Stimulated activated CD4-positive, alpha-beta T cell treated with anti-CD3 and anti-CD28 coated beads, TNF-alpha, amount 100 ng/mL, for 48 hours (primary cell): Measurements from ENCODE around the gene RAB10.
"Not testable (repeated sequence)": the region's sequence is repeated elsewhere in the genome, so short reads cannot be mapped to it uniquely, and the experiment has no call there.

Experiments used
- DNase-seq, 3 donors: peaks; one replicate each; pipeline ENCODE4 v3.0.0-alpha.2; 2020; ENCODE audit warnings: low read depth in 3 of 3

RAB10 gene

DNA sequence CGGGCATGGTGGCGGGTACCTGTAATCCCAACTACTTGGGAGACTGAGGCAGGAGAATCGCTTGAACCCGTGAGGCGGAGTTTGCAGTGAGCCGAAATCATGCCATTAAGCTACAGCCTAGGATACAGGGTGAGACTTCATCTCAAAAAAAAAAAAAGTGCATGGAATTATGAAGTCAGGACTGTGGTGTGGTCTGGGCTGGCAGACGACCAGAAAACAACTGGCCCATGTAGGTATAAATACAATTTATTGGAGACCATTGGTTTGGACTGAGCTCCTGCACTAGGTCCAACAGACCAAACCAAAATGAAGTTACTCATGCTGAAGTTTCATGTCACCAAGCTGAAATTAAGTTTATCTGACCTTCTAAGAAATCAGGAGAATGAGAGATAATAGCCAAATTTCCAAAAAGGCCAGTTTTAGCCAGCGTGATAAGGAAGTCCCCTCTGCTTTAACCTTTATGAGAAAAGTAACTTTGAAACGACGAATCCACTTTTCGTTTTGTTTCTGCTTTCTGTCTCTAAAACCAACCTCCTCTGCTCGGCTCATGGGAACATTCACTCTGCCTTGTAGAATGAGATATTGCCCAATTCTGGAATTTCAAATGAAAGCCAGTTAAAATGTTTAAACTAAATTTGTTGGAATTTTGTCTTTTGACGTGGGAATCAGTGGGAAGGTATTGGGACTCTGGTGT lies 17.7 kb upstream of the RAB10 start:
- DNase-seq: no peak

GRCh38 chr2:26016706-26017045 lies 17.2 kb upstream of the RAB10 start:
- DNase-seq: not testable (repeated sequence)

DNA sequence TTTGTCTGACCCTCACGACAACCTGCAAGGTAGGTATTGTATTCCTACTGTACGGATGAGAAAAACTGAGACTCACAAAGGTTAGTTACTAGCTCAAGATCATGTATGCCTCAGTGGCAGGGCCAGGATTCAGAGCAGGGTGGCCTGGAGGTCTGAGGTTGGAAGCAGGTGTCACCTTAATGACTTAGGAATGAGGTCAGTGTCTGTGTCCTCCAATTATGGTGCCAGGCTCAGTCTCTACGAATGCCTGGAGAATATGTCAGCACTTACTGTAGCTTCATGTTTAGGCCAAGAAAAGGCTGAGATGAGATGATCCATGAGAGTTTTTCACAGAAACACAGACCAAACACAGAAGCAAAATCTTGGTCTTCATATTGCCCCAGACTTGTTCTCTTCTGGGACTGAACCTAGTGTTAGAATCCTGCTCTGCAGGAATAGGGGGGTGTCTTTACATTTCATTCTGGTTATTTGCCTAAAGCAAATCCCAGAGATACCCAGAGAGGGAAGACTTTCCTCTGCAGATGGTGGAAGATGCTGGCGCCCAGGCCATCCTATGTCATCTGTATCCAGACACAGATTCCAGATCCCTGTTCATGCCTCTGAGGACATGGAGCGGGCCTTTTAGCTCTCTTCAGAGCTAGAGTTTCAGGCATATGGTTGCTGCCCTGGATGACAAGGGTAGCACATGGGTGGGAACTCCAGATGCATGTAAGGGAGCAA lies 16.3 kb upstream of the RAB10 start:
- DNase-seq: no peak

DNA sequence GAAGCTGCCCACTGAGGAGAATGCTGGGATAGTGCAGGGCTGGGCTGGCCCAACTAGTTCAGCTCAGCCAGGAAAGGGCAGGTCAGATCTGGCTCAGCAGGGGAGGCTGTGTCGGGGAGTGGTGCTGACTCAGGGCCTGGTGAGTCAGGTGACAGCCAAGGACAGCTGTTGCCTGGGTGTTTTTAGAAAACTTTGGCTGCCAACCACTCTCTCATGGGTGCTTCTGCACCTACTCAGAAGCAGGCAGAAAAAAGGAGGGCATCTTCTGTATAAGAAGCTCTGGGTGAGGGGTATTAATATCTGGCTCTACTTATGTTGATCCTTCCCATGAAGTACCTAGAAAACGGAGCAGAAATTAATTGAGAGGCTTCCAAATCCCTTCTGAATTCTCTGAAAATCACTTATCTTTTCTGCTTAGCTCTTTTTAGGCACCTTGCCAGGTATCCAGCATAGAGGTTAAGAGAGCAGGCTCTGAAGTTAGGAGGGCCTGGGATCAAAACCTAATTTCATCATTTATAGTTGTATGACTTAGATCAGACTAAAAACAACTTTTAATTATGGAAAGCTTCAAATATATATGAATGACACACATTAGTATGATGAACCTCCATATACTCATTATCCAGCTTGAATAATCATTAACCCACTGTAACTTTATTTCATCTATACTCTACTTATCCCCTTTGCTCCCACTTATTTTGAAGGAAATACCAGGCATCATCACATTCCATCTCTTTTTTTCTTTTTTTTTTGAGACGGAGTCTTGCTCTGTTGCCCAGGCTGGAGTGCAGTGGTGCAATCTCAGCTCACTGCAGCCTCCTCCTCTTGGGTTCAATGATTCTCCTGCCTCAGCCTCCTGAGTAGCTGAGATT lies 15.5 kb upstream of the RAB10 start:
- peak in 2 of 3 donors; percentile 12 to 33 for DNase-seq

GRCh38 chr2:26020231-26020640 lies 13.6 kb upstream of the RAB10 start:
- DNase-seq: no peak

- no peak for DNase-seq
These were observed 9.6 kb upstream of the RAB10 start for GRCh38 chr2:26024260-26024659.

DNA sequence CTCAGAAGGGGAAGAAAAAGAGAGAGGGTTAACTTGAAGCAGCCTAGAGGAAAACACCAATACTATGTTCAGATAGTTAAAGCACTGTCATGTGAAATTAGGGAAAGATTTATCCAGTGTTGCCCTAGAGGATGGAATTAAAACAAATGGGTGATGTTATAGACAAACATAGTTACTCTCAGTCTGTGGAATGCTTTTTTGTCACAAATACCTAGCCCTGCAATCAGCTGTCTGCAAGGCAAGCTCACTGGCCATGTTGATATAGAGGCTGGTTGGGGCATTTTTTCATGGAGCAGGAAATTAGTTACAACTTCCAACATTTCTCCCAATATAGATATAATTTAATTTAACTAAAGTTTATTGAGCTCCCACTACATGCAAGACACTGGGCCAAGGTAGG lies 8.4 kb upstream of the RAB10 start:
- no peak for DNase-seq

DNA sequence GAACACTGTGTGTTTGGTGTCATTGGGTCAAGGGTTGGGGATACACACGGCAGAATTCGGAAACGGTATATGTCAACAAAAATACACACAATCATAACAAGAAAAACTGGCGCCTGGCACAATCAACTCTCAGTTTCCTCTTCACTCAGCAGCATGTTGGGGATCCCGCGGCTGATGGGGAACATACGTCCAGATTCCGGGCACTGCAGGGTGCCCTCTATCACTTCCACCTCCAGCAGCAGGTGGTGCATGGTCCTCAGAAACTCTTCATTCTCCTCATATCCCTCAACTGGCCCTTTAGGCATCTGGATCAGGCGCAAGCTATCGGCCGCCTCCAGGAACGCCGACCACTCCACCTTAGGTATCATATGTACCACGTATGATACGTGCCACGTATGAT lies 5.8 kb upstream of the RAB10 start:
- DNase-seq: not testable (repeated sequence)

DNA sequence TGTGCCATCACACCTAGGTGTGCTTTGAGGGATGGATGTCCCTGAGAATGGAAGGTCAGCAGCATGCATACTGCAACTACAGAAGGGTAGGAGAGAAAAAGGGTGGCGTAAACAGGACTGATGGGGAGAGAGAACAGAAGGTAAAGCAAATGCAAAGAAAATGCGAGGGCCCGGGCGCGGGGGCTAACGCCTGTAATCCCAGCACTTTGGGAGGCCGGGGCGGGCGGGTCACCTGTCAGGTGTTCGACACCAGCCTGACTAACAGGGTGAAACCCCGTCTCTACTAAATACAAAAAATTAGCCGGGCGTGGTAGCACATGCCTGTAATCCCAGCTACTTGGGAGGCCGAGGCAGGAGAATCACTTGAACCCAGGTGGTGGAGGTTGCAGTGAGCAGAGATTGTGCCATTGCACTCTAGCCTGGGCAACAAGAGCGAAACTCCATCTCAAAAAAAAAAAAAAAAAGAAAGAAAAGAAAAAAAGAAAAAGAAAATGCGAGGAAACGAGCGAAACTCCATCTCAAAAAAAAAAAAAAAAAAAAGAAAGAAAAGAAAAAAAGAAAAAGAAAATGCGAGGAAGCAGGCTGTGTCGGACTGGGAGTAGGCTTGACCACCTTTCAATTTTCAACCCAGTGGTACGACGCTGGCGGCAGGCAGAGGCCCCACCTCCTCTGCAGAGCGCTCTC lies 1.2 kb upstream of the RAB10 start:
- DNase-seq: not testable (repeated sequence)

DNA sequence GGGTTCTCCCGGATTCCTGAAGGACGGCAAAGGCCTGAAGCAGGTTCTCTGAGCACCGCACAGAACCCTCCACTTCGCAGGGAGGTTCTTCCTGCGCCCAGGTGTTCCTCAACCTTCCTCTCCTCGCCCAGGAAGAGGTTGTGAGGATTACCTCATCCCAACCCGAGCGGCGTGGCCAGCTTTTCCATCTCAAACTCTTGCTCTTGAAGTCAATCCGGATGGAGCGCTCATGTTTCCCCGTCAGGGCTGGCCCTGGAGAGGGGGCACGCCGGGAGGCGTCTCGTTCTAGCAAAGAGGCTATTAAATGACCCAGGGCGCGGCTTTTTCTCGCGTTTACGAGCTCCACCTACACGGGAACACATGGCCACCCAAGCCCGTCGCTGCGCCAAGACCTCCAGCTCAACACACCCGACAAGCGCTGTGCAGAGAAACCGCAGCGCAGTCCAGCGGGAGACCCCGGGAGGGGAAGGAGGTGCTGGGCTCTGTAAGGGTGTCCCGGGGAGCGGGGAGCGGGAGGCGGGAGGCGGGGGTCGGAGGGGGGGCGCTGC lies 540 bp upstream of the RAB10 start:
- peak in 1 of 3 donors; percentile 5 for DNase-seq

GRCh38 chr2:26034637-26034992 lies 731 bp downstream of the RAB10 start:
- no peak for DNase-seq

- DNase-seq: no peak
These were observed 1.3 kb downstream of the RAB10 start for GRCh38 chr2:26035090-26035743.

DNA sequence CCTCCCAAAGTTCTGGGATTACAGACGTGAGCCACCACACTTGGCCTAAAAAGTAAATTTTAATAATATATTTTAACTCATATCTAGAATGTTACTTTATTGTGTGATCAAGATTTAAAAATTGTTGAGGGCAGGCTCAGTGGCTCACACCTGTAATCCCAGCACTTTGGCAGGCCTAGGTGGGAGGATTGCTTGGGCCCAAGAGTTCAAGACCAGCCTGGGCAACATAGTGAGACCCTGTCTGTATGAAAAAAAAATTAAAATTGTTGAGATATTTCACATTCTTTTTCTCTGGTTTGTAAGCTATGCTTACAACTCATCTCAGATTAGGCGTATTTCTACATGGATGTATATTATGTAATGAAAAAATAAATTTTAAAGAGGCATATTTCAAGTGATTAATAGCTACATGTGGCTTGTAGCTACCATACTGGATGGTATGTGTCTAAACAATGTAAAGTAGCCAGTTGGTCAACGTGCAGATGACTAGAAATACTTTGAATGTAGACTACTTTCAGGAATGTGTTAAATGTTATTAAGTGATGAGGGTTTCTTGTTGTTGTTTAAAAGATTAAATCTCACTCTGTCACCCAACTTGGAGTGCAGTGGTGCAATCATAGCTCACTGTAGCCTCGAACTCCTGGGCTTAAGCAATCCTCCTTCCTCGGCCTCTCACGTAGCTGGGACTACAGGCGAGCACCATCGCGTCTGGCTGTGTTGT lies 5.9 kb downstream of the RAB10 start:
- no peak for DNase-seq

- DNase-seq: no peak
These were observed 9.2 kb downstream of the RAB10 start for GRCh38 chr2:26043109-26043508.

DNA sequence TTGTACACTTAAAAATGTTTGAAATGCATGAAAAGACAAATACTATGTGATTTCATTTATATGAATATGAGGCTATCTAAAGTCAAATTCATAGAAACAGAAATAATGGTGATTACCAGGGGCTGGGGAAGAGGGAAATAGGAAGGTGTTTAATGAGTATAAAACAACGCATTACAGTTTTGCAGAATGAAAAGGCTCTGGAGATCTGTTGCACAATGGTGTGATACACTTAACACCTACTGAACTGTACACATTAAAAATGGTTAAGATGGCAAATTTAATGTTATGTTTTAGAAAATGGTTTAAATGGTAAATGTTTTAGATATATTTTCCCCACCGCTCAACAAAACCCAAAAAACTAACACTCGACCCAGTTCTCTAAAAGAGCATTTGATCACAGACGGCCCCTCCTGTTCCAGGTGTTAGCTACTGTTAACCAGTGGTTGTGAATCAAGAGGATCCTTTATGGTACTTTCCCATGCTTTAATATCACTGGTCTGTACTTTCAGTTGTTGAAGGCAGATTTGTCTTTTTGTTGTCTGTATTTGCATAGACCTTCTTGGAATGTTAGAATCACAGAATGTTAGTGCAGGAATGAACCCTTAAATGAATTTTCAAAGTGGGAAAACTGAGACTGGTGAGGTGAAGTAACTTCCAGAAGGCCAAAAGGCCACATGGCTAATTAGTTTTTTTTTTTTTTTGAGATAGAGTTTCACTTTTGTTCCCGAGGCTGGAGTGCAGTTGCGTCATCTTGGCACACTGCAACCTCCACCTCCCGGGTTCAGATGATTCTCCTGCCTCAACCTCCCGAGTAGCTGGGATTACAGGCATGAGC lies 10.2 kb downstream of the RAB10 start:
- DNase-seq: no peak

DNA sequence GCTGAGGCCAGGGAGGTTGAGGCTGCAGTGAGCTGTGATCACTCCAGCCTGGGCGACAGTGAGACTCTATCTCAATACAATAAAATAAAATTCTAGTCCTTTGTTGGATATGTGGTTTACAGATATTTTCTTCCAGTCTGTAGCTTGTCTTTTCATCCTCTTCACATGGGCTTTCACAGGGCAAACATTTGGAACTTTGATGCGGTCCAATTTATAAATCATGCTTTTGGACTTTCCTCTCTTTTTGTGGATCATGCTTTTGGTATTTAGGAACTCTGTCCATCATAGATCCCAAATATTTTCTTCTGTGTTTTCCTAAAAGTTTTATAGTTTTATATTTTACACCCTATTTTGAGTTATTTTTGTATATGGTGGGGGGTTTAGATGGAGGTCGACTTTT lies 14.9 kb downstream of the RAB10 start:
- DNase-seq: no peak

GRCh38 chr2:26049641-26050040 lies 15.8 kb downstream of the RAB10 start:
- DNase-seq: no peak

DNA sequence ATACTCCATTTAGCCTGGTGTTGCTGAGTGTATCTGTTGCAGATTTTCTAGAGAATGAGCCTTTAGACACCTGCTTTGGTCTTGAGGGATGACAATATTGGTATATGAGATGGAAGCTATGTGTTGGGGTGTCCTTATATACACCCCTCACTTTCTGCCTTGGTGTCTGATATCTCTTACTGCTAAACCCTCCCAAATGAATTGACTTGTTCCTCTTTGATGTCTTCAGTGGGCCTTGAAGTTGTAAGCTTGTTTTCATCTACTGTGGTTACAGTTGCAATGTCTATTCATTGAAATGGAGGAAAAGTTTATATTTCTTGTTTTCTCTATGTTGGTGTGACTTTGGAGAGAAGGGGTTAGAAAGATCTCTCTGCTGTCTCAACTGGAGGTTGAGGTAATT lies 18.9 kb downstream of the RAB10 start:
- DNase-seq: no peak

GRCh38 chr2:26054598-26055348 lies 20.9 kb downstream of the RAB10 start:
- no peak for DNase-seq
